Common myeloid progenitor, CD34-positive (primary cell): ENCODE measurements around the gene ZNF548.
A peak's percentile ranks its signal among the peaks of the same experiment; 100 is the strongest.

ENCODE experiments used
- CTCF ChIA-PET: fragments of 350-600 bp; sonication (Branson Sonifier 250); formaldehyde crosslinking; loops from one replicate; lab custom pipeline; 2021; ENCODE audit warnings: antibody characterized with exemption; lab: Charles Lee
- POLR2A ChIA-PET: fragments of 350-600 bp; sonication (Branson Sonifier 250); formaldehyde crosslinking; loops from one replicate; lab custom pipeline; 2021; ENCODE audit warnings: antibody characterized with exemption; lab: Charles Lee
- DNase-seq, 3 donors: peaks; one replicate each; pipeline versions ENCODE4 v3.0.0 to v3.0.0-alpha.2; 2013
- H3K27ac ChIP-seq, 2 experiments: 1 replicate in 1 of 2; 2 replicates in 1 of 2; pipeline ENCODE4 v1.7.0; 2013; ENCODE audit warnings: inconsistent platforms in 2 of 2, low read length in 2 of 2, mild to moderate bottlenecking in 2 of 2, low read depth in 1 of 2, moderate library complexity in 1 of 2; ENCODE audit not compliant: severe bottlenecking in 2 of 2, insufficient read depth in 1 of 2, poor library complexity in 1 of 2
- H3K27me3 ChIP-seq, 5 experiments: replicated peaks in 2 of 5; 1 replicate in 3 of 5; 2 replicates in 2 of 5; pipeline versions ENCODE4 v1.6.1 to v1.7.0; 2013; ENCODE audit warnings: low read length in 4 of 5, mild to moderate bottlenecking in 2 of 5, moderate library complexity in 2 of 5, inconsistent platforms in 1 of 5; ENCODE audit not compliant: insufficient read depth in 5 of 5, control insufficient read depth in 4 of 5
- H3K36me3 ChIP-seq, 4 experiments: 1 replicate in 2 of 4; 2 replicates in 2 of 4; pipeline versions ENCODE4 v1.6.1 to v1.7.0; 2013; ENCODE audit warnings: low read length in 3 of 4, control low read depth in 1 of 4, mild to moderate bottlenecking in 1 of 4; ENCODE audit not compliant: control insufficient read depth in 4 of 4, insufficient read depth in 4 of 4
- H3K4me1 ChIP-seq, 4 experiments: 1 replicate in 3 of 4; 2 replicates in 1 of 4; pipeline versions ENCODE4 v1.6.1 to v1.7.1; 2013; ENCODE audit warnings: low read length in 3 of 4, mild to moderate bottlenecking in 3 of 4, control low read depth in 1 of 4, inconsistent platforms in 1 of 4, moderate library complexity in 1 of 4; ENCODE audit not compliant: control insufficient read depth in 4 of 4, insufficient read depth in 4 of 4; ENCODE audit errors: control extremely low read depth in 1 of 4
- H3K4me3 ChIP-seq, 7 experiments: 1 replicate in 4 of 7; 2 replicates in 3 of 7; pipeline versions ENCODE4 v1.5.1 to v1.7.0; 2013; ENCODE audit warnings: mild to moderate bottlenecking in 7 of 7, low read length in 6 of 7, moderate library complexity in 6 of 7, inconsistent platforms in 2 of 7, low read depth in 2 of 7, control low read depth in 1 of 7; ENCODE audit not compliant: insufficient read depth in 4 of 7, control insufficient read depth in 1 of 7; ENCODE audit errors: extremely low read depth in 1 of 7
- H3K9me3 ChIP-seq, 5 experiments: 1 replicate in 4 of 5; 2 replicates in 1 of 5; pipeline versions ENCODE4 v1.6.1 to v1.7.1; 2013; ENCODE audit warnings: low read length in 4 of 5, mild to moderate bottlenecking in 2 of 5, inconsistent platforms in 1 of 5, low read depth in 1 of 5, moderate library complexity in 1 of 5; ENCODE audit not compliant: control insufficient read depth in 4 of 5, insufficient read depth in 2 of 5; ENCODE audit errors: control extremely low read depth in 1 of 5
- WGBS: methylation state at CpG from one replicate; pipeline ENCODE4 v1.1.5; 2013; ENCODE audit not compliant: insufficient coverage; 5-methylcytosine and 5-hydroxymethylcytosine counted together

ZNF548 gene

DNA sequence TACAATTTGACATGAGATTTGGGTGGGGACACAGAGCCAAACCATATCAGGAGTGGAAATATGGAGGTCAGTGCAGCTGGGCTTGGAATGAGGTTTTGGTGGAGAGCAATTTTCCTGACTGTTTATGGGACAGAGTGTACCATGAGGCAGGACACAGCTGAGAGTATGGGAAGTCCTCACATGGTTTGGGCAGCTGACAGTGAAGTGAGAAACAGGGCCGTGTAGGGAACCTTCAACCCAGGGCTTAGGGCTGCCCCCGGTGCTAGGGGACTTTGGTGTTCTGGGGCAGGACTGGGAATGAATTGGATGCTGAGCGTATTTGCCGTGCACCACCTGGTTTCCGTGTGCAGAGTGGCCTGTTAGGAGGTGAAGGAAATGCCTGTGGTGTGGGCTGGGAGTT, 6.1 kb downstream of the ZNF548 start:
- Histone ChIP-seq H3K36me3 (peaks cover 17 to 66% (median 54%) of the 10 kb centered on the region in 4 experiments), H3K27ac (no peak overlapping the region)
- WGBS, result 94% methylated on average over 2 of the region's 5 CpGs

GRCh38 chr19:57398868-57399267, 9.2 kb downstream of the ZNF548 start:
- no peak overlapping the region for H3K27ac ChIP-seq
- ChIA-PET POLR2A (interaction anchor here (0.5 kb wide), 1 partner anchor 15 kb away, joined by 4 read pairs; no protein-coding TSS in a partner anchor), CTCF (no interaction called here)
- 100% methylated on average over 2 of the region's 5 CpGs for WGBS
- no peaks in the 10 kb centered on the region for H3K4me1 ChIP-seq
- H3K4me3 ChIP-seq, result no peak overlapping the region
- DNase-seq, result peak in 1 of 3 donors; percentile 12
- H3K36me3 ChIP-seq, result peaks cover 15 to 74% (median 49%) of the 10 kb centered on the region in 4 experiments
- H3K27me3 ChIP-seq, result no peaks in the 10 kb centered on the region
- peaks cover 6 to 52% (median 32%) of the 10 kb centered on the region in 5 experiments for H3K9me3 ChIP-seq

More for the DNA sequence above, 6.1 kb downstream of the ZNF548 start:
- H3K27me3 ChIP-seq, result no peaks in the 10 kb centered on the region
- peaks cover 6 to 39% (median 26%) of the 10 kb centered on the region in 5 experiments for H3K9me3 ChIP-seq
- ChIA-PET POLR2A (no interaction called here), CTCF (no interaction called here)
- no peak for DNase-seq
- peaks cover 0 to 6% (median 4%) of the 10 kb centered on the region in 4 experiments for H3K4me1 ChIP-seq
- peak overlapping the region in 1 of 7 experiments; percentile 21 for H3K4me3 ChIP-seq

DNA sequence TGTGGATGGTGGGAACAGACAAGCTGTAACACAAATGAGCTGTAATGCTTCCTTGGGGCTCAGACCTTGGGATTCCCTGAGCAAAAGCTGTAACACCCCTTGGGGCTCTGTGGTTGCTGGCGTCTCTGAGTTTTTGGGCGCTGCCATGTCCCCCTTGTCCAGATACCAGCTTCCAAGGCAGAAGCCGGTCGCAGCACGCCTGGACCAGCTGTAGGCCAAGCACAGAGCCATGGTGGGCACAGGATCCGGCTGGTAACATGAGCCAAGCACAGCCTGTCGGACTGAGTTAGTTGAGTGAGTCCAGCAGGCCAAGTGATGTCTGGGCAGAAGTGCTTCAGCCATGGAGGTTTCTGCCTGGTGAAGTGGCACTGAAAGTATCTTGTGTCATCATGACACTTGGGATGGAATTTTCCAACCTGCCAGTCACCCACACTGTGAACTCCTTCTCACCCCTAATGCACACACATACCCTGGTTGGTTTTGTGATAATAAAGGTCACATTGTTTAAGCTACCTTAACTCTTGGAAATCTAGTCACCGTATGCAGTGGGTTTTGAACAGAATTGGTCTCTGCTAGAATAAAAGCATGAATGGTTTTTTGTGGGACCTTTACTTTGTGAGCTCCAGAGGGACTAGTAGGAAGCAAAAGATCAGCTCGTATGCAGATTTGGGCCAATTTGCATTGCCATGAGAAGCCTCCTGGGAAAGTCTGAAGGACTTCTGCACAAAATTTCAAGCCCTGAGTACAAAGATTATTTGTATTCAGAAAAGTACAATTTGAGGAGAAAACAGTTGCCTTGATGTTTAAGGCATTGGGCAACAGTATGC, 14.3 kb downstream of the ZNF548 start:
- Histone ChIP-seq H3K27ac (no peak overlapping the region), H3K9me3 (peaks cover 6 to 22% (median 11%) of the 10 kb centered on the region in 5 experiments), H3K36me3 (peaks cover 4 to 27% (median 10%) of the 10 kb centered on the region in 4 experiments), H3K4me3 (no peak overlapping the region), H3K4me1 (no peaks in the 10 kb centered on the region), H3K27me3 (no peaks in the 10 kb centered on the region)
- WGBS, result 96% methylated on average over 9 of the region's 9 CpGs
- POLR2A ChIA-PET, result no interaction called here
- no peak for DNase-seq
- CTCF ChIA-PET, result interaction anchor here (1.1 to 1.5 kb wide), 2 partner anchors 301 to 750 kb away, joined by 3 read pairs; no protein-coding TSS in a partner anchor

DNA sequence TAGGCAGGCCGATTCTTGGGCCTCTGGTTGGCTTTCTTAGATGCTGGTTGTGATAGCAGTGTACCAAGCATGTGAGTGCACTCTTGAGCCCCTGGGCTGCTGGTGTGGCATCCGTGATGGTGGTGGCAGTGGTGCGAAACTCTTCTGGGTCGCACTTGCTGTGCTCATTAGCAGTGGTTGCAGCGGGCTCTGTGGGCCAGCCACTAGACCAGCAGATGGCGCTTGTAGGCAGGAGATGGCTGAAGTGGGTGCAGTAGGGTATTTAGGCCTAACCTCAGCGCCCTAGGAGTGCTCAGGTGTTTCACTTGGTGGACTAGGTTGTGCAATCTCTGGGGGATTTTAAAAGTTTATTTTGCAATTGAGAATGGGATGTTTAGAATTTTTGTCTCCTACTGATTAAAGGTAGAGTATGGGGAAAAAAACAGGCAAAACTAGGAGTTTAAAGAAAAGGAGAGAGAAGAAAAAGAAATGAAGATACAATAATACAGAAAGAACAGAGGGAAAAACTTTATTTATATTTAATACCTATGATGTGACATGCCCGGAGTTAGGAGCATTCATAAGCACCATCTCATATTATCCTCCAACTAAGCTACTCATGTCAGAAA, 17.0 kb downstream of the ZNF548 start:
- ChIA-PET POLR2A (no interaction called here), CTCF (interaction anchor here (0.5 to 2.1 kb wide), 8 partner anchors 9 to 1061 kb away, joined by 3 to 8 read pairs (median 3); partner anchors contain the start of genes ZNF551 and ZNF749)
- 17% methylated on average over 7 of the region's 8 CpGs for WGBS
- no peaks in the 10 kb centered on the region for H3K27me3 ChIP-seq
- peak; percentile 75 to 87 (median 86) for DNase-seq
- H3K36me3 ChIP-seq, result peaks cover 0 to 13% (median 1%) of the 10 kb centered on the region in 4 experiments
- no peak overlapping the region for H3K27ac ChIP-seq
- H3K4me3 ChIP-seq, result no peak overlapping the region
- peaks cover 0 to 13% (median 3%) of the 10 kb centered on the region in 5 experiments for H3K9me3 ChIP-seq
- H3K4me1 ChIP-seq, result peaks cover 4 to 8% (median 5%) of the 10 kb centered on the region in 4 experiments

GRCh38 chr19:57410877-57411671, 21.4 kb downstream of the ZNF548 start, which contains the start of gene ZNF17:
Gene ZNF17, plus strand, starts transcription at chr19:57411161. Its CDS starts 2,455 bp downstream, at chr19:57413616.
- Histone ChIP-seq H3K4me1 (peaks cover 10 to 14% (median 12%) of the 10 kb centered on the region in 4 experiments), H3K9me3 (peaks cover 0 to 14% (median 0%) of the 10 kb centered on the region in 5 experiments), H3K27ac (peak within 1 kb of the TSS; percentile 35 to 84), H3K4me3 (peak within 1 kb of the TSS; percentile 88 to 99 (median 95)), H3K36me3 (peaks cover 8 to 26% (median 22%) of the 10 kb centered on the region in 4 experiments), H3K27me3 (no peaks in the 10 kb centered on the region)
- WGBS, result 0% methylated on average over 44 of the region's 55 CpGs
- ChIA-PET CTCF (no interaction called here), POLR2A (interaction anchor here (0.8 kb wide), 1 partner anchor 389 kb away, joined by 3 read pairs; no protein-coding TSS in a partner anchor)
- DNase-seq, result peak; percentile 92 to 97 (median 95)

GRCh38 chr19:57419439-57419838, 29.8 kb downstream of the ZNF548 start:
- no peaks in the 10 kb centered on the region for H3K27me3 ChIP-seq
- H3K9me3 ChIP-seq, result peaks cover 11 to 63% (median 31%) of the 10 kb centered on the region in 5 experiments
- no peak for DNase-seq
- H3K27ac ChIP-seq, result no peak overlapping the region
- no peaks in the 10 kb centered on the region for H3K4me1 ChIP-seq
- WGBS, result 98% methylated on average over 3 of the region's 4 CpGs
- peaks cover 37 to 70% (median 58%) of the 10 kb centered on the region in 4 experiments for H3K36me3 ChIP-seq
- ChIA-PET POLR2A (no interaction called here), CTCF (no interaction called here)
- no peak overlapping the region for H3K4me3 ChIP-seq
